ENCODE results near the gene PZP.

DNA sequence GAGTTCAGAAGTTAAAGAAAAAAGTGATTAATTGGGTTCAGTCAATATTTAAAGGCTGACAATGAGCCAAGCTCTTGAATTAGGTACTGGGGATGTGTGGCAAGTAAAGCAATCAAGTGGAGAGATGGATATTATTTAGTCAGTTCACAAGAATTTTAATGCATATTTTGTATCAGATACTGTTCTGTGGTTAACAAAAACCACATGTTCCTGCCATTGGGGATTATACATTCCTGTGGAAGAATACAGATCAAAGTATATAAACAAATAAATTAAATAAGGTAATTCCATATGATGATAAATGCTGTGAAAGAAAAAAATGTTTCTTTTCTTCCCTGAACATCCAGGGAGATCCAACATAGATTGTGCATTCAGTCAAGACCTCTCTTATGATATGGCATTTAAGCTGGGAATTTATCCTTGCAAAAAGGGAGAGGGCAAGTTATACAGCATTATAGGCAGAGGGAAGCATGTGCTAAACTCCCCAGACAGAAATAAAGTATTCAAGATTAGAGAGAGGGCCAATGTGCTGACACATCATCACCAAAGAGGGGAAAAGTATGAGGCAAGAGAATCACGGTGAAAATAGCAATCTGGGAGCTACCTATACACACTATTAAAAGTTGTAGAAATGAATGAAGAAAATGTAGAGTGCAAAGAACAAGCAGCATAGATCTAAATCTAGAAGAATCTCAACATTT, 74.8 kb downstream of the PZP start:
- TF ChIP-seq, protein P1, sequence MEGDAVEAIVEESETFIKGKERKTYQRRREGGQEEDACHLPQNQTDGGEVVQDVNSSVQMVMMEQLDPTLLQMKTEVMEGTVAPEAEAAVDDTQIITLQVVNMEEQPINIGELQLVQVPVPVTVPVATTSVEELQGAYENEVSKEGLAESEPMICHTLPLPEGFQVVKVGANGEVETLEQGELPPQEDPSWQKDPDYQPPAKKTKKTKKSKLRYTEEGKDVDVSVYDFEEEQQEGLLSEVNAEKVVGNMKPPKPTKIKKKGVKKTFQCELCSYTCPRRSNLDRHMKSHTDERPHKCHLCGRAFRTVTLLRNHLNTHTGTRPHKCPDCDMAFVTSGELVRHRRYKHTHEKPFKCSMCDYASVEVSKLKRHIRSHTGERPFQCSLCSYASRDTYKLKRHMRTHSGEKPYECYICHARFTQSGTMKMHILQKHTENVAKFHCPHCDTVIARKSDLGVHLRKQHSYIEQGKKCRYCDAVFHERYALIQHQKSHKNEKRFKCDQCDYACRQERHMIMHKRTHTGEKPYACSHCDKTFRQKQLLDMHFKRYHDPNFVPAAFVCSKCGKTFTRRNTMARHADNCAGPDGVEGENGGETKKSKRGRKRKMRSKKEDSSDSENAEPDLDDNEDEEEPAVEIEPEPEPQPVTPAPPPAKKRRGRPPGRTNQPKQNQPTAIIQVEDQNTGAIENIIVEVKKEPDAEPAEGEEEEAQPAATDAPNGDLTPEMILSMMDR (IDR thresholded peaks at IDR 0.05; ENCODE audit: insufficient read depth, low read length, poor library complexity, severe bottlenecking), result no peak
- TF ChIP-seq EZH2phosphoT487 (conservative IDR thresholded peaks at IDR 0.05; ENCODE audit: low read length), result no peak
